Stimulated activated CD4-positive, alpha-beta T cell treated with anti-CD3 and anti-CD28 coated beads, Interleukin-1b, Interleukin-23, amount 100 ng/mL, for 48 hours (primary cell): ENCODE measurements around the gene MCM3AP.
"Not testable (repeated sequence)": the region's sequence is repeated elsewhere in the genome, so short reads cannot be mapped to it uniquely, and the experiment has no call there.

Source experiments
- DNase-seq: peaks from one replicate; pipeline ENCODE4 v3.0.0-alpha.2; 2020

The MCM3AP gene

DNA sequence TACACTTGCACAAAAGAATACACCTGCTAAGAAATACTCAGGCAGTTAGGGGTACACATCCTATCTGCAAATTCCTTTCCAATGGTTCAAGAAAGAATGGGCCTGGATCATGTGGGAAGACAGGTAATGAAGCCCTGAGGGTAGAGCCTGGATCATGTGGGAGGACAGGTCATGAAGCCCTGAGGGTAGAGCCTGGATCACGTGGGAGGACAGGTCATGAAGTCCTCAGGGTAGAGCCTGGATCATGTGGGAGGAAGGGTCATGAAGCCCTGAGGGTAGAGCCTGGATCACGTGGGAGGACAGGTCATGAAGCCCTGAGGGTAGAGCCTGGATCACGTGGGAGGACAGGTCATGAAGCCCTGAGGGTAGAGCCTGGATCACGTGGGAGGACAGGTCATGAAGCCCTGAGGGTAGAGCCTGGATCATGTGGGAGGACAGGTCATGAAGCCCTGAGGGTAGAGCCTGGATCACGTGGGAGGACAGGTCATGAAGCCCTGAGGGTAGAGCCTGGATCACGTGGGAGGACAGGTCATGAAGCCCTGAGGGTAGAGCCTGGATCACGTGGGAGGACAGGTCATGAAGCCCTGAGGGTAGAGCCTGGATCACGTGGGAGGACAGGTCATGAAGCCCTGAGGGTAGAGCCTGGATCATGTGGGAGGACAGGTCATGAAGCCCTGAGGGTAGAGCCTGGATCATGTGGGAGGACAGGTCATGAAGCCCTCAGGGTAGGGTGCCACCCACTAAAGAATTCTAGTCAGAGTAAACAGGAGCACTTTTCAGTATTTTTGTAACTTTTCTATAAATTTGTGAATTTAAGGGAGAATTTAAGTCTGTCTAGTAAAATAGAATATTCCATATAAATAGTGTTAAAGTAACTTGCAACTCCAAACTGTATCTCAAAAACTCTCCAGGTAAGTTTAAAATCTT is 84.3 kb downstream of the MCM3AP start:
- DNase-seq: not testable (repeated sequence)

DNA sequence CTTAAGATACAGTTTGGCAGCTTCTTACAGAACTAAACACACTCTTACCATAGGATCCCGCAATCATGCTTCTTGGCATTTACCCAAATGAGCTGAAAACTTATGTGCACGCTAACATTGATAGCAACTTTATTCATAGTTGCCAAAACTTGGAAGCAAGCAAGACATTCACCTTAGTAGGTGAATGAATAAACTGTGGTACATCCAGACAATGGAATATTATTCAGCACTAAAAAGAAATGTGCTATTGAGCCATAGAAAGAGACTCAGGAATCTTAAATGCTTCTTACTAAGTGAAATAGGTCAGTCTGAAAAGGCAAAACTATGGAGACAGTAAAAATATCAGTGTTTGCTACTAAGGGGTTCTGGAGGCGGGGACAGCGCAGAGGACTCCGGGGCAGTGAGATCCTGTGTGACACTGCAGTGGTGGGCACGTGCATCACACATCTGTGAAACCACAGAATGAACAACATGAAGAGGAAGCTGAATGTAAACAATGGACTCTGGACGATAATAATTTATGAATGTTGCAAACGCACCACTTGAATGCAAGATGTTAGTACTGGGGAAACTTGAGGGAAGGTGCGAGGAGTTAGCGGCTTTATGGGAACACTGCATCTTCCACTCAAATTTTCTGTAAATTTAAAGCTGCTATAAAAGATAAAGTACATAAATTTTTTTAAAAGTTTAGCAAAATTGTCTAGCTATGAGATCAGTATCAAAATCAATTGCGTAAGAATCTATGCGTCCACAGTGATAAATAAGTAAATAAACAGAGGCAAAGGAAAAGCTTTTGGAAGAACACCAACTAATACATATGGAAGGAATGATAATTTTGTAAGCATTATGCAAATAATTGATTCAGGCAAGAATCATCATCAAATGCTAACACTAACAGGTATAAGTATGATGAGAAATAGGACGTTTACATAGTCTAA is 85.7 kb downstream of the MCM3AP start:
- DNase-seq: no peak

DNA sequence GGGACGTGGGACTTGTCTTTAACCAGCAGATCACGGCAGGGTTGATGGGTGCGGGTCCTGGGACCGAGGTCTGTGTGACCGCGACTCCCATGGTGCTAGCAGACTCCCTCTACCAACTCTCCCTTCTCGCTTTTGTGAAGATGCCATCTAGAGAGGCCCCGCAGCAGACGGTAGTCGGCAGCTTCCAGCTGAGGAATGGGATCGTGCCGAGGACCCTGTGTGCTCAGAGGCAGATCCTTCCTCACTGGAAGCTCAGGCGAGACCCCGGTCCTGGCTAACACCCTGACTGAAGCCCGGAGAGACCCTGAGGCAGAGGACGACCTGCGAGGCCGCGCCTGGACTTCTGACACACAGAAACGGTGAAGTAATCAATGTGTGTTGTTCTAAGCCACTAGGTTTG is 88.7 kb downstream of the MCM3AP start:
- no peak for DNase-seq

GRCh38 chr21:46195595-46196195 is 89.7 kb downstream of the MCM3AP start:
- no peak for DNase-seq

DNA sequence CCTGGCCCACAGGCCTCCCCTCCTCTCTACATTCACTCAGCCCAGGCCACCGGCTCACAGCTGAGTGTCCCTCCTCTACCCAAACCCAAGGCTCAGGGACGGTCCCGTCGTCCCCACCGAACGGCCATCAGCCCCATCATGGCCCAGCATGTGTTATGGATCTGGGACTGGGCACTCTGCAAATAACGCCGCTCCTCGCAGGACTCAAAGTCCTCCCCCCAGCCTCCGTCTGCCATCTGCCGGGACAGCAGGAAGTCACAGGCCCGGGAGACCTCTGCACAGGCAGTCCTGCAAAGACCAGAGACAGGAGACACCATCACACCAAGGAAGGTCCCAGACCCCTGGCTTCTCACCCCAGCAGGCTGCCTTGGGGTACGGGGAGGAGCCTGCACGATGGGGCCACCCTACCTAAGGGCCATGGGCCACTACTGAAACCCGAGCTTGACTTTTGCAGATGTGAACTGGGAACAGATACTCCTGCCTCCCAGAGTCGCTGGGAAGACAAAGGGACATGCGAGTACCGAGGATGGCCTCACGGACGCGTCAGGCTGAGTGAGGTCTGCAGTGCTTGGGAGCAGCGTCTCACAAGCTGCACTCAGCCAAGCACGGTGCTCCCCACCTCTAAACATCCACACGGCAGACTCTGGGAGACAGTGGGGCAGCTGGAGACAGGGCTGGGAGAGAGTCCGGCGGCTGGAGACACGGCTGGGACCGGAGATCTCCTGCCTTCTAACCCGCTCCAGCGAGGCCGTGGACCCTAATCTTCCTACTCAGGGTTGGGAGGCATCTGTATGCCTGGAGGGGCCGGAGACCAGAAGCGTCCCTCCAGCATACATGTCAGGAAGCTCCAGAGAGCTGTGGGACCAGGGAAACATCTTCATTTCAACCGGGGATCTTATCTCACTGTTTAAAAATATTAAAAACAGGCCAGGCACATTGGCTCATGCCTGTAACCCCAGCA is 90.8 kb downstream of the MCM3AP start:
- no peak for DNase-seq

DNA sequence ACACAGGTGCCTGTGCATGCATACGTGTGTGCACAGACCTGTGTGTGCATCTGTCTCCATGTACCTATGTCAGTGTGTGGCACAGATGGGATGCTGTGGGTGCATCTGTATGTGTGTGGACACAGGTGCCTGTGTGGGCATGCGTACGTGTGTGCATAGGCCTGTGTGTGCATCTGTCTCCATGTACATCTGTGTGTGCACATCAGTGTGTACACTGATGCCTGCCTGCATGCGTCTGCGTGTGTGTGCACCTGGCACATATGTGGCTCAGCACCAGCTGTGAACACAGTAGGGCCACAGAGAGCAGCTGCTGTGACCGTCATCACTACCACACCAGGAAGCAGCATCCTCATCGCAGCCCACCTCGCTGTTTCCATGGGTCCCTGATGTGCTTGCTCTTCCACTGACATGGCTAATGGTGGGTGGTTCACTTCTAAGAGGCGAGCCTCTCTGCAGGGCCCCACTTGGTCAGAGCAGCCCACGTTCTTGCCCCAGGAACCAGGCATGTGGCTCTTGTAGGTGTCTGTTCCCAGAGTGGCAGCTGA is 91.5 kb downstream of the MCM3AP start:
- DNase-seq: no peak

DNA sequence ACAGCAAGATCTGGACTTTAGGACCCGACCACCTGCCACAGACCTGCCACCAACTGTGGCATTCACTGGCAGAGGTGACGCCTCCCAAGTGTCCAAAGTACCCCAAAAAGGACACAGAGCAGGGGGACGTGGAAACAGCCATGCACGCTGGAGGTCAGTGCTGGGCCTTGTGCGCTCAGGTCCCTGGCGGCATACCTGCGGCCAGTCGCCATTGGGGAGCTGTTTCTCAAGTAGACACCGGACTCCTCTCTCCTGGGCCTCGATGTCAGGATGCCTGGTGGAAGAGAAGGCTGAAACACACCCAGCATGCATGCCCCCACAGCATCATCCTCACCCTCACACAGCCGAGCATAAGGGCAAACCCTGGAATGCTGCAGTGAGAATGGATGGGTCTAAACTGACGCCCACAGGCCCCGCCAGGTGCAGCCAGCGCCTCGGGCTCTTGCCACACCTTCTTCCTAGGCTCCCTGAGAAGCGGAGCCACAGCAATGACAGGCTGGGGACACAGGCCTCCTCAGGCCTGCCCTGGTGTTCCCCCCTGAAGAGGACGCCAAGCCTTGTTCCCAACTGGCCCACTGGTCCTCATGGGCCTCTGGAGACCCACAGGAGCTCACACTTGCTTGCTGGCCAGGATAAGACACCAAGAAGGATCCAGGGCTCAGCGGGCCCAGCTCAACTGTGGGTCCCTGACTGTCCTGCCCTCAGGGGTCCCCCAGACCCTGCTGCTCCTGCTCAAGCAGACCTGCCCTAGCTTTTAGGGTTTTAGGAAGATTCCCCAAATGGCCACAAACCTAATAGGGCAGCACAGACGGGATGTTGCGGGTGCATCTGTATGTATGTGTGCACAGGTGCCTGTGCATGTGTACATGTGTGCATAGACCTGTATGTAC is 93.5 kb downstream of the MCM3AP start:
- no peak for DNase-seq

- no peak for DNase-seq
These were observed 94.1 kb downstream of the MCM3AP start for GRCh38 chr21:46191257-46191685.

DNA sequence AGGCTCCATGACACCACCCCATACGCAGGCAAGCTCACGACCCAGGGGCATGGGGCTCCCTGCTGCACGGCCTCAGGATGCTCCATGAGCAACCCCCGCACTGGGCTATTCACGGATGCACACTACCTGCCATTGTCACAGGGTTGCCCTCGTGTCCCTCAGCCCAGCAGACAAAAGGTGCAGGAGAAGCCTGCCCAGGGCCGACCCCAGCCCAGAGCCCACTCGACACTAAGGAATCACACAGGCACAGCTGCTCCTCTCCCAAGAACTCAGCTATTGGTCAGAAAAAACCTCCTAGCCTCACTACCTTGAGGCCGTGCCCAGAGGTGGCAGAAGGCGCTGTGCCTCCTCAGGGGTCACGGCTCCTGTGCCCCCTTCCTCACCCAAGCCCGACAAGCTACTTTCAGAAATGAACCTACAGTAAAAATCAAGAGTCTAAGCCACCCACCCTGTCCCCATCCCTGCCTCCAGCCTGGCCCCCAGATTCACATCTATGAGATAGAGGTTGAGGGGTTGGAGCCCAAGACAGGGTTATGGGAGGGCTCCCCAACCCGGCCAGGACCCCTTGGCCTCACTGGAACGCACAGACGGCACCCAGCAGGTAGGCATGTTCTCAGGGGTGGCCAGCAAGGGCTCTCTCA is 94.8 kb downstream of the MCM3AP start:
- no peak for DNase-seq

GRCh38 chr21:46189959-46190490 is 95.4 kb downstream of the MCM3AP start:
- no peak for DNase-seq

DNA sequence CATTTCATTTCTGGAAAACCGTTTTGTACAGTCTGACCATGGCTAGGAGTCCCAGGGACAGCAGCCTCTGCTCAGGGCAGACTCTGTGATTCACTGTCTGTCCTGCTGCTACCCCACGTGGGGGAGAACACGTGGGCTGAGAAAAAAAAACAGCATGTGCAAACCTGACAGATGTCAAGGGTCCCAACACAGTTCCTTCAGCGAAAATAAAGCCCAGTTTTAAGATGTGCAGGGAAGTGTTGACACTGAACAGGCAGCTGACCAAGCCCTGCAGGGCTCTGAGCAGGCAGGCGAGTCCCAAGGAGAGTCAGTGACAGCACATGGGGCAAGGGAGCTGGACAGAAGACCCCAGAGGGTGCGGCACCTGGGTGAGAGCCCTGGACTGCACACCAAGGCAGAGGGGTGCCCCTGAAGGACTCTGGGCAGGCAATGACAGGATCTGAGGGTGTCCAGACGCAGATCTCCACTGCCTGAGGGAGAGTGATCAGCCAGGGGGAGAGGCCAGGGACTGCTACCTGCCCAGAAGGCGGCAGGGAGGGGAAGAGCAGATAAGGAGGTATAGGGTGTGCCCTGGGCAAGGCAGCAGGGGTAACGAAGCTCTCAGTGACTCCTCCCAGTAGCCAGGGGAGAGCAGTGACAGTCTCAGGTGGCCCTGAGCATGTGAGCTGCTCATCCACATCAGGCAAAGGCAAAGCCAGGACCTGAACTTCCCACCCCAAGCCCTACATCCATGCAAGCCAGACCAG is 96.0 kb downstream of the MCM3AP start:
- DNase-seq: no peak

GRCh38 chr21:46188226-46189212 is 96.9 kb downstream of the MCM3AP start:
- no peak for DNase-seq

DNA sequence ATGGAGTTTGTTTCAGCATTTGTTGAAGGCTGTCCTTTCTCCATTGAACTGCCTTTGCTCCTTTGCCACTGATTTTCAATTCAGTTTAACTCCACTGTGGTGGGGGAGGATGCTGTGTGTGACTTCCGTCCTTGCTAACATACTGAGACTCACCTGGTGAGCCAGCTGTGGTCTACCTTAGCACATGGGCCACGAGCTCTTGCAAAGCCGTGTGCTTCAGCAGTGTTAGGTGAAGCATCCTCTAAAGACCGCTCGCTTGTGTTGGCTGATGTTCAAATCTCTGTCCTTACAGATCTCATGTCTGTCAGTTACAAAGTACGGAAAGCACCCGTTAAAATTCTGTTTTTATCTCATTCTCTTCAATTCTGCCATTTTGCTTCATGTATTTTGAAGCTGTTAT is 97.6 kb downstream of the MCM3AP start:
- no peak for DNase-seq

DNA sequence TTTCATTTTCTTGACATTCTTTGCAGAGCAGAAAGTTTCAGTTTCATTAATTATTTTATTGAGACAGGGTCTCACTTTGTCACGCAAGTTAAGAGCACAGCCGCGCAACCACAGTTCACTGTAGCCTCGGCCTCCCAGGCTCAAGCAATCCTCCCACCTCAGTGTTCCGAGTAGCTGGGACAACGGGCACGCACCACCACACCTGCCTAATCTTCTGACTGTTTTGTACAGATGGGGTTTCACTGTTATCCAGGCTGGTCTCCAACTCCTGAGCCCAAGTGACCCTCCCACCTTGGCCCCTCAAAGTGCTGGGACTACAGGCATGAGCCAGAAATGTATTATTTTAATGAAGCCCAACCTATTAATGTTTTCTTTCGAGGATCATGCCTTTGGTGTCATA is 98.2 kb downstream of the MCM3AP start:
- DNase-seq: no peak

- no peak for DNase-seq
These were observed 99.7 kb downstream of the MCM3AP start for GRCh38 chr21:46185716-46186115.
